MCF 10A (cell line): ENCODE measurements around the gene TMEM117. TPM values are rescaled to one million over a fixed set of nuclear protein-coding genes. Genes with fewer than 3 reads are reported as not detected.

ENCODE experiments used
- BruUV-seq: library from RNA; stranded (reverse); fragments of 400-500 nt; replicated peaks from 2 replicates; lab custom pipeline; 2021; lab: Mats Ljungman, UMichigan
- CTCF ChIA-PET: fragments of 300-600 bp; sonication (Branson Sonifier 250); formaldehyde crosslinking; extraction: SDS; loops from one replicate; lab custom pipeline; 2021; ENCODE audit warnings: antibody characterized with exemption, inconsistent platforms; lab: Yijun Ruan, JAX
- POLR2A ChIA-PET: fragments of 300-600, 350-650 bp; sonication (Branson Sonifier 250); formaldehyde crosslinking; extraction: SDS; loops from one replicate; lab custom pipeline; 2020; ENCODE audit warnings: antibody characterized with exemption, inconsistent platforms; lab: Yijun Ruan, JAX
- DNase-seq: peaks from one replicate; pipeline ENCODE4 v3.0.0-alpha.2; 2018; ENCODE audit not compliant: unreplicated experiment
- H3K27ac Mint-ChIP-seq: one replicate; pipeline ENCODE4 v1.8.0; 2022; ENCODE audit warnings: mild to moderate bottlenecking, low read depth, mixed read lengths; ENCODE audit not compliant: unreplicated experiment
- H3K27me3 Mint-ChIP-seq: one replicate; pipeline ENCODE4 v1.8.0; 2022; ENCODE audit warnings: mixed read lengths; ENCODE audit not compliant: insufficient read depth, unreplicated experiment
- H3K36me3 Mint-ChIP-seq: one replicate; pipeline ENCODE4 v1.8.0; 2022; ENCODE audit warnings: mild to moderate bottlenecking, moderate library complexity, mixed read lengths; ENCODE audit not compliant: insufficient read depth, unreplicated experiment
- H3K4me1 Mint-ChIP-seq: one replicate; pipeline ENCODE4 v1.8.0; 2022; ENCODE audit warnings: mixed read lengths; ENCODE audit not compliant: insufficient read depth, unreplicated experiment
- H3K4me3 Mint-ChIP-seq: one replicate; pipeline ENCODE4 v1.8.0; 2022; ENCODE audit warnings: mild to moderate bottlenecking, moderate library complexity, mixed read lengths; ENCODE audit not compliant: unreplicated experiment
- H3K9me3 Mint-ChIP-seq: one replicate; pipeline ENCODE4 v1.8.0; 2022; ENCODE audit warnings: mixed read lengths; ENCODE audit not compliant: unreplicated experiment
- intact Hi-C: fragments of 100-400 bp; cut with micrococcal nuclease; formaldehyde crosslinking; loops from 2 replicates; pipeline ENCODE4 v1.14.1; 2022
- total RNA-seq: library from RNA; stranded (reverse); gene quantifications from 2 replicates; pipeline ENCODE4 v1.2.3, GENCODE V29; 2022
- TF ChIP-seq, protein P1 (sequence below): fragments of 200-600 bp; IDR thresholded peaks from one replicate; pipeline ENCODE4 v1.8.0; 2022; ENCODE audit warnings: antibody characterized with exemption, mild to moderate bottlenecking; ENCODE audit not compliant: unreplicated experiment

Gene TMEM117
- total RNA-seq, 1 experiment from 2014 or later, result 3.2 TPM

GRCh38 chr12:44296624-44297197, 460.8 kb downstream of the TMEM117 start:
- CTCF ChIA-PET, result interaction anchor here (0.6 kb wide), 1 partner anchor 15 kb away, joined by 3 read pairs; no protein-coding TSS in a partner anchor
- H3K9me3 Mint-ChIP-seq, result peaks cover 11% of the 10 kb centered on the region
- no peak for DNase-seq
- H3K27ac Mint-ChIP-seq, result no peak overlapping the region
- no peaks in the 10 kb centered on the region for H3K27me3 Mint-ChIP-seq
- BruUV-seq, result no TSS peak
- H3K4me3 Mint-ChIP-seq, result no peak overlapping the region
- no peaks in the 10 kb centered on the region for H3K4me1 Mint-ChIP-seq
- intact Hi-C loops, result no loop called here
- H3K36me3 Mint-ChIP-seq, result no peaks in the 10 kb centered on the region
- POLR2A ChIA-PET, result no interaction called here
- TF ChIP-seq, protein P1, sequence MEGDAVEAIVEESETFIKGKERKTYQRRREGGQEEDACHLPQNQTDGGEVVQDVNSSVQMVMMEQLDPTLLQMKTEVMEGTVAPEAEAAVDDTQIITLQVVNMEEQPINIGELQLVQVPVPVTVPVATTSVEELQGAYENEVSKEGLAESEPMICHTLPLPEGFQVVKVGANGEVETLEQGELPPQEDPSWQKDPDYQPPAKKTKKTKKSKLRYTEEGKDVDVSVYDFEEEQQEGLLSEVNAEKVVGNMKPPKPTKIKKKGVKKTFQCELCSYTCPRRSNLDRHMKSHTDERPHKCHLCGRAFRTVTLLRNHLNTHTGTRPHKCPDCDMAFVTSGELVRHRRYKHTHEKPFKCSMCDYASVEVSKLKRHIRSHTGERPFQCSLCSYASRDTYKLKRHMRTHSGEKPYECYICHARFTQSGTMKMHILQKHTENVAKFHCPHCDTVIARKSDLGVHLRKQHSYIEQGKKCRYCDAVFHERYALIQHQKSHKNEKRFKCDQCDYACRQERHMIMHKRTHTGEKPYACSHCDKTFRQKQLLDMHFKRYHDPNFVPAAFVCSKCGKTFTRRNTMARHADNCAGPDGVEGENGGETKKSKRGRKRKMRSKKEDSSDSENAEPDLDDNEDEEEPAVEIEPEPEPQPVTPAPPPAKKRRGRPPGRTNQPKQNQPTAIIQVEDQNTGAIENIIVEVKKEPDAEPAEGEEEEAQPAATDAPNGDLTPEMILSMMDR, result no peak

DNA sequence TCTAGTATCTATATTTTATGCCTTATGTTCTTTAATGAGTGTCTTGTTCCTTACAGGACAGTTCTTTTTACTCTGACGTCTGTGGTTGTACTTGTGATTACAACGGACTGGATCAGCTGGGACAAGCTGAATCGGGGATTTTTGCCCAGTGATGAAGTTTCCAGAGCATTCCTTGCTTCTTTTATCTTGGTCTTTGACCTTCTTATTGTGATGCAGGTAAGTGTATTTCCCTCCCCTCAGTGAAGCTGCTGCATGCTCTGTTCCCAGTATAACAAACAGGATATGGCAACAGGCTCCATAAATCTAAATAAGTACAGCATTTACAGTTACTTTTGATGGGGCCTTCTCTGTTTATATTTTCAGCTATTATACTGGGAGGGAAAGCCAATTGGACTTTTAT, 463.6 kb downstream of the TMEM117 start:
- H3K27ac Mint-ChIP-seq, result no peak overlapping the region
- no peaks in the 10 kb centered on the region for H3K27me3 Mint-ChIP-seq
- ChIA-PET CTCF (interaction anchor here (0.6 kb wide), 1 partner anchor 30 kb away, joined by 3 read pairs; no protein-coding TSS in a partner anchor), POLR2A (no interaction called here)
- intact Hi-C loops, result no loop called here
- TF ChIP-seq, protein P1, result no peak
- no peak overlapping the region for H3K4me3 Mint-ChIP-seq
- no peak for DNase-seq
- H3K9me3 Mint-ChIP-seq, result peaks cover 18% of the 10 kb centered on the region
- no peaks in the 10 kb centered on the region for H3K36me3 Mint-ChIP-seq
- BruUV-seq, result no TSS peak
- H3K4me1 Mint-ChIP-seq, result no peaks in the 10 kb centered on the region

GRCh38 chr12:44307506-44308168, 471.8 kb downstream of the TMEM117 start:
- Mint-ChIP-seq H3K4me1 (no peaks in the 10 kb centered on the region), H3K9me3 (no peaks in the 10 kb centered on the region), H3K27ac (no peak overlapping the region), H3K4me3 (no peak overlapping the region), H3K36me3 (no peaks in the 10 kb centered on the region), H3K27me3 (no peaks in the 10 kb centered on the region)
- DNase-seq, result no peak
- intact Hi-C loops, result no loop called here
- ChIA-PET CTCF (no interaction called here), POLR2A (no interaction called here)
- BruUV-seq, result no TSS peak
- TF ChIP-seq, protein P1, result no peak

GRCh38 chr12:44313188-44313587, 477.3 kb downstream of the TMEM117 start:
- no peaks in the 10 kb centered on the region for H3K9me3 Mint-ChIP-seq
- no peak overlapping the region for H3K27ac Mint-ChIP-seq
- H3K27me3 Mint-ChIP-seq, result no peaks in the 10 kb centered on the region
- intact Hi-C loops, result no loop called here
- H3K4me3 Mint-ChIP-seq, result no peak overlapping the region
- POLR2A ChIA-PET, result no interaction called here
- no peak for DNase-seq
- TF ChIP-seq, protein P1, result no peak
- CTCF ChIA-PET, result interaction anchor here (0.8 kb wide), 1 partner anchor 8 kb away, joined by 3 read pairs; no protein-coding TSS in a partner anchor
- no peaks in the 10 kb centered on the region for H3K4me1 Mint-ChIP-seq
- no peaks in the 10 kb centered on the region for H3K36me3 Mint-ChIP-seq
- no TSS peak for BruUV-seq
